Measurements from ENCODE around the gene LIN9. TPM values are rescaled to one million over a fixed set of nuclear protein-coding genes. Genes with fewer than 3 reads are reported as not detected.

LIN9 gene
- total and polyA plus RNA-seq, 2 experiments from 2014 or later, result 11.8 to 16.9 TPM

GRCh38 chr1:226308166-226308722 lies 720 bp downstream of the LIN9 start:
- peak; percentile 51 for DNase-seq (ENCODE audit: low spot score)
- Histone ChIP-seq H3K9me2 (ENCODE audit: insufficient read depth) (0 out of 2 replicates have a peak, but pooled peaks cover 3% of the 10 kb centered on the region), H3K4me1 (ENCODE audit: insufficient read depth) (peaks cover 42% of the 10 kb centered on the region), H3K27ac (ENCODE audit: low read depth) (peak overlapping the region; percentile 94; the same call in 1 of the 2 replicates), H4K20me1 (replicated peaks; ENCODE audit: insufficient read depth) (0 out of 2 replicates have a peak, but pooled peaks cover 4% of the 10 kb centered on the region), H3K79me2 (replicated peaks; ENCODE audit: insufficient read depth) (peaks cover 53% of the 10 kb centered on the region), H3K36me3 (ENCODE audit: insufficient read depth) (no peaks in the 10 kb centered on the region), H3K4me3 (peak overlapping the region; percentile 96), H3K27me3 (ENCODE audit: insufficient read depth) (peaks cover 19% of the 10 kb centered on the region), H3K4me2 (peak overlapping the region; percentile 90), H2AFZ (peak overlapping the region; percentile 94; the same call in 1 of the 2 replicates), H3F3A (replicated peaks; ENCODE audit: low read depth) (no peaks in the 10 kb centered on the region)
- peak overlapping the region; percentile 92 for H3K4me3 Mint-ChIP-seq
- TF ChIP-seq POLR2AphosphoS5 (IDR thresholded peaks at IDR 0.05; ENCODE audit: low read depth) (no peak), JUNB (IDR thresholded peaks at IDR 0.05; ENCODE audit: unreplicated experiment) (no peak), NANOG (IDR thresholded peaks at IDR 0.05; ENCODE audit: borderline replicate concordance) (no peak), CTCF (conservative IDR thresholded peaks at IDR 0.05; ENCODE audit: low read depth in 2 of 2) (no peak), REST (IDR thresholded peaks at IDR 0.05; ENCODE audit: unreplicated experiment) (no peak), EZH2 (IDR thresholded peaks at IDR 0.05; ENCODE audit: low read depth, unreplicated experiment) (no peak), EZH2phosphoT487 (IDR thresholded peaks at IDR 0.05; ENCODE audit: unreplicated experiment) (no peak), STAT1 (IDR thresholded peaks at IDR 0.05; ENCODE audit: unreplicated experiment) (no peak), ZNF331 (CRISPR knock-in tag; IDR thresholded peaks at IDR 0.05; ENCODE audit: low read depth) (no peak), ZNF114 (CRISPR knock-in tag; IDR thresholded peaks at IDR 0.05) (no peak), ZNF462 (CRISPR knock-in tag; IDR thresholded peaks at IDR 0.05) (no peak), ETS1 (IDR thresholded peaks at IDR 0.05) (no peak), CREB1 (CRISPR knock-in tag; IDR thresholded peaks at IDR 0.05; ENCODE audit: low read depth) (no peak)
- peaks cover 2% of the 10 kb centered on the region; the same call in 2 of the 3 replicates for H3K36me3 Mint-ChIP-seq (ENCODE audit: low read depth)
- H3K4me1 Mint-ChIP-seq, result peaks cover 41% of the 10 kb centered on the region
- H3K9me3 Mint-ChIP-seq, result no peaks in the 10 kb centered on the region
- ATAC-seq, result no peak; the same call in 2 of the 3 replicates
- peaks cover 13% of the 10 kb centered on the region for H3K27me3 Mint-ChIP-seq (ENCODE audit: insufficient read depth, low read depth, poor library complexity)
- peak overlapping the region; percentile 93 for H3K27ac Mint-ChIP-seq

Data from GM23338 (cell line).